NCI-H187 (cell line): Measurements from ENCODE around the gene CIDEC.

ENCODE experiments used
- DNase-seq, 2 experiments: peaks; one replicate each; lab custom pipeline; 2025; lab: John Stamatoyannopoulos, UW

Gene CIDEC

DNA sequence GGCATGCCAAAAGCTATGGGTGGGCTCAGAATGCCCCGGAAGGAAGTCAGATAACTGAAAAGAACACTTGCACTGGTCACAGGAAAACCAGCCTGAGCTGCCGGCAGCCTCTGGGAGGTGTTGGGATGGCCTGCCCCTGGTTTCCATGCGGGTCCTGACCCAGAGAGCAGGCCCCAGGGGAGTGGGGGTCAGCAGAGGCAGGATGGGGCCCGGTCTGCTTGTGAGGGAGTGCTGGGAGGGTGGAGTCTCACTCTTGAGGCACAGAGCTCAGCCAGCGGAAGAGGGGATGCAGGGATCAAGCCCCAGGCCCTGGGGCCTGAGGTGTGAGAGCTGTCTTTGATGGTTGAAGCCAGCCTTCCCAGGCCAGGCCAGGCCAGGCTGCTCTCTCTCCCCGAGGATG lies 33.8 kb downstream of the CIDEC start:
- DNase-seq: no peak

- DNase-seq: peak; percentile 65 to 79
Observed at GRCh38 chr3:9843715-9844438, 36.2 kb downstream of the CIDEC start, which contains the start of gene RPUSD3. Gene RPUSD3 (minus strand): TSS chr3:9844008. CDS start chr3:9843990, 18 bp downstream.

DNA sequence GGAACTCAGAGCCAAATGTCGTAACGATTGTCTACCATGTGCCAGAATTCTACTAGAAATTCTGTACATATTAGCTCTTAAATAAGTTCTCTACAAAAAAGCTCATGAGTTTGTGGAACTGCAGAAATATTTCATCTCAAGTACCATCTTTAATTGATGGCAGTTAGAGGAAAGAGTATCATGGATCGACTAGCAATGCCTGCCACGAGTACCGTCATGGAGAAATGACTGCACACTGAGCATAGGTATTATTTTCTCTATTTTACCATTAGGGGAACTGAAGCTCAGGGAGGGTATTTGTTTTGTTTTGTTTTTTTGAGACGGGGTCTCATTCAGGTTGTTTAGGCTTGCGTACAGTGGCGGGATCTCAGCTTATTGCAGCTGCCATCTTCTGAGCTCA lies 39.0 kb downstream of the CIDEC start:
- DNase-seq: no peak

- DNase-seq: no peak
Observed at GRCh38 chr3:9838856-9839255, 41.2 kb downstream of the CIDEC start.

- no peak for DNase-seq
Observed at GRCh38 chr3:9837701-9838582, 42.1 kb downstream of the CIDEC start.

DNA sequence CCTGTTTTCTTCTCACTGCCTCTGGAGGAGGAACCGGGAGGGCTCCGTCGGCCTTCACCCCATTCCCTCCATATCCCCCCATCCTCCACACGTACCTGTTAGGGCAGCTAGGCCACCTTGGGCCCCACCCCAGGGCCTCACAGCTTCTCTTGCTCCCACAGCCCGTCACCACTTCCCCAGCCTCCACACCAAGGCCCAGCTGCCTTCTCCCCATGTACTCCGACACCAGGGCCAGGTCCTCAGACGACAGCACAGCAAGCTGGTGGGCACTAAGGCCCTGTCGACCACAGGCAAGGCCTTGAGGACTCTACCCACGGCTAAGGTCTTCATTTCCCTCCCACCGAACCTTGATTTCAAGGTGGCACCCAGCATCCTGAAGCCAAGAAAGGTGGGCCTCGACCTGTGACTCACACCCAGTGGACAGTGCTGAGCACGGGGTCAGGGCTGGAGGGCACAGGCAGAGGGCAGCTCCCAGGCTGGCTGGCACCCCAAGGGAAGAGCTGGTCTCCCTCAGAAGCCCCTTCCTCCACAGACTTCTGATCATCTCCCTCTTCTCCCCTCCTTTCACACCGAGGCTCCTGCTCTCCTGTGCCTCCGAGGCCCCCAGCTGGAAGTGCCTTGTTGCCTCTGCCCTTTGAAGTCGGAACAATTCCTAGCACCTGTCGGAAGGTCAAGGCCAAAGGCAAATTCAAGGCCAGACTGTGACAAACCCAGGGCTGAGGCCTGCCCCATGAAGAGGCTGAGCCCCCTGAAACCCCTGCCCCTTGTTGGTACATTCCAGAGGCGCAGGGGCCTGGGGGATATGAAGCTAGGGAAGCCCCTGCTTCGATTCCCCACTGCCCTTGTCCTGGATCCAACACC lies 45.3 kb downstream of the CIDEC start:
- no peak for DNase-seq

GRCh38 chr3:9833078-9833477 lies 47.0 kb downstream of the CIDEC start:
- DNase-seq: no peak

GRCh38 chr3:9831253-9831652 lies 48.8 kb downstream of the CIDEC start:
- DNase-seq: no peak

DNA sequence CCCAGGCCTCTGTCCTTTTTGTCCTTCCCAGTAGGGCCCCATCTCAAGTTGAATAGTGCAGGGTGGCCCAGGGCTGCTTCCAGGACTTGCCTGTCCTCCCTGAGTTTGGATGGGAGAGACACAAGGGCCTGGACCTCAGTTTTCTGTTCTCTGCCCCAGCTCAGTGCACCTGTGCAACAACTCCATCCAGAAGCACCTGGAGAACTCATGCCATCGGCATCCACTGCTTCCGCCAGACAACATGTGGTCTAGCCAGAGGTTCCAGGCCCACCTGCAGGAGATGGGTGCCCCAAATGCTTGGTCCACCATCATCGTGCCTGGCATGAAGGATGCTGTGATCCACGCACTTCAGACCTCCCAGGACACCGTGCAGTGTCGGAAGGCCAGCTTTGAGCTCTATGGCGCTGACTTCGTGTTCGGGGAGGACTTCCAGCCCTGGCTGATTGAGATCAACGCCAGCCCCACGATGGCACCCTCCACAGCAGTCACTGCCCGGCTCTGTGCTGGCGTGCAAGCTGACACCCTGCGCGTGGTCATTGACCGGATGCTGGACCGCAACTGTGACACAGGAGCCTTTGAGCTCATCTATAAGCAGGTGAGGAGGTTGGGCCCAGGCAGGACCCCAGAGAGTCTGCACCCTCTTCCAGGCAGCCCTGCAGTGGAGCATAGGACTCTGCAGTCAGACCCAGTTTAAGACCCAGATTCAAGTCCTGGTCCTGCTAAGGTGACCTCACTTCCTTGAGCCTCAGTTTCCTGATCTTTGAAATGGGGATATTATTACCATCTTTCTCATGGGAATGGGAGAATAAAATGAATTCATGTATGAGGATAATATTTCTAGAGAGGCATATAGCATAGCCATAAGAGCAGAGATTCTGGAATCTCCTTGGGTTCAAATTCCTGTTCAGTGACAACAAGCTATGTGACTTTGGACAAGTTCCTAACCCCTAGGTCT lies 51.0 kb downstream of the CIDEC start:
- DNase-seq: no peak

GRCh38 chr3:9826815-9827573 lies 53.1 kb downstream of the CIDEC start:
- DNase-seq: no peak

GRCh38 chr3:9825451-9826040 lies 54.5 kb downstream of the CIDEC start:
- no peak for DNase-seq

DNA sequence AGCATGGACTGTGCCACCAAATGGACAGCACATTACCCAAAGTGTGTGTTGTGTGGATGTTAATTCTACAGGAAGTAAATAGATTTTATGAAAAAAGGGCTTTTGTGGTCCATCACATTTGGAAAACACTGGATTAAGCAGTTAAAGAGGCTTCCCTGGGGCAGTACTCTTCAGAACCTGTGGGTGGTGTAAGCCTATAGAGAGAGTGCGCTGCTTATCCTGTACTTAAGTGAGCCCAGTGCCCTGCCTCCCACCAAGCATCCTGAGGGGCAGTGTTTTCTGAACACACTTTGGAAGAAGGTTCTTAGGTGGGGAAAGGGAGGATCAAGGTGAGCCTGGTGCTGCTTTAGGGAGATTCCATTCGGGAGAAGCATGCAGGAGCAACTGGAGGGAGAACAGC lies 59.1 kb downstream of the CIDEC start:
- DNase-seq: no peak

- no peak for DNase-seq
Observed at GRCh38 chr3:9820543-9820942, 59.5 kb downstream of the CIDEC start.

- no peak for DNase-seq
Observed at GRCh38 chr3:9818666-9819335, 61.3 kb downstream of the CIDEC start.

GRCh38 chr3:9817436-9817835 lies 62.6 kb downstream of the CIDEC start:
- no peak for DNase-seq
